Prostate gland (tissue), 2 donors: ENCODE data around the gene ADK. TPM values are rescaled to one million over a fixed set of nuclear protein-coding genes. Genes with fewer than 3 reads are reported as not detected.
"Not testable (repeated sequence)": the region's sequence is repeated elsewhere in the genome, so short reads cannot be mapped to it uniquely, and the experiment has no call there.

Experiments
- DNase-seq: peaks from one replicate; pipeline ENCODE4 v3.0.0-alpha.2; 2019; ENCODE audit warnings: low spot score
- H3K27ac ChIP-seq, 2 donors: fragments of 200-600 bp; sonication (generic); 2 replicates each; pipeline ENCODE4 v1.5.1; 2017 to 2019
- H3K27me3 ChIP-seq: fragments of 200-600 bp; sonication (generic); replicated peaks from 2 replicates; pipeline ENCODE4 v1.5.1; 2019; ENCODE audit not compliant: insufficient read depth
- H3K36me3 ChIP-seq, 2 donors: fragments of 200-600 bp; sonication (generic); 1 replicate in 1 of 2; 2 replicates in 1 of 2; pipeline versions ENCODE4 v1.5.1 to v1.8.1; 2017 to 2019
- H3K4me1 ChIP-seq: fragments of 200-600 bp; sonication (generic); replicated peaks from 2 replicates; pipeline ENCODE4 v1.5.1; 2019
- H3K4me3 ChIP-seq, 2 donors: fragments of 200-600 bp; sonication (generic); 2 replicates each; pipeline ENCODE4 v1.5.1; 2017 to 2019
- H3K9me3 ChIP-seq: fragments of 200-600 bp; sonication (generic); 2 replicates; pipeline ENCODE4 v1.5.1; 2017
- CTCF ChIP-seq, 4 experiments: fragments of 200-600 bp in 2 of 4; fragments of 450-650 bp in 2 of 4; sonication (generic) in 2 of 4; IDR thresholded peaks; 1 replicate in 3 of 4; 2 replicates in 1 of 4; pipeline ENCODE4 v1.5.1; 2016 to 2019; ENCODE audit warnings: antibody characterized with exemption in 4 of 4, mild to moderate bottlenecking in 2 of 4, moderate library complexity in 2 of 4
- POLR2A ChIP-seq: fragments of 450-650 bp; IDR thresholded peaks from one replicate; pipeline ENCODE4 v1.6.1; 2016; ENCODE audit warnings: antibody characterized with exemption, mild to moderate bottlenecking
- POLR2AphosphoS5 ChIP-seq: sonication (generic); formaldehyde crosslinking; IDR thresholded peaks from one replicate; pipeline ENCODE4 v1.6.1; 2017; ENCODE audit warnings: antibody characterized with exemption
- WGBS: methylation state at CpG from one replicate; pipeline ENCODE4 v1.1.5; 2018; 5-methylcytosine and 5-hydroxymethylcytosine counted together
- intact Hi-C: fragments of 100-400 bp; cut with DNase I; formaldehyde crosslinking; loops from one replicate; pipeline ENCODE4 v1.14.2; 2022
- total RNA-seq, 2 donors: library from RNA; depleted of rRNA; stranded (reverse); fragments of >200 nt; gene quantifications; one replicate each; pipeline ENCODE4 v1.1.0, GENCODE V29; 2016

Gene ADK
- total RNA-seq, 2 donors from 2014 or later: 34.1 to 42.5 TPM

GRCh38 chr10:74123081-74123480, 27.9 kb upstream of the ADK start:
- Histone ChIP-seq H3K4me3 (no peak overlapping the region), H3K36me3 (no peaks in the 10 kb centered on the region)
- no peak for DNase-seq

GRCh38 chr10:74133923-74134820, 16.8 kb upstream of the ADK start:
- WGBS: 65% methylated on average over 11 of the region's 11 CpGs

More at GRCh38 chr10:74123081-74123480, 27.9 kb upstream of the ADK start:
- H3K9me3 ChIP-seq: no peaks in the 10 kb centered on the region
- intact Hi-C loops: loop anchor here (10.0 kb wide), 1 partner anchor 112 kb away; no protein-coding TSS in a partner anchor
- H3K27ac ChIP-seq: no peak overlapping the region
- no peaks in the 10 kb centered on the region for H3K27me3 ChIP-seq
- peaks cover 7% of the 10 kb centered on the region for H3K4me1 ChIP-seq
- WGBS: 21% methylated on average over 1 of the region's 1 CpG
- TF ChIP-seq POLR2AphosphoS5 (no peak), CTCF (IDR thresholded peaks at IDR 0.05) (no peak), POLR2A (no peak)

GRCh38 chr10:74135452-74135851, 15.6 kb upstream of the ADK start:
- TF ChIP-seq POLR2A: no peak
- no peak for TF ChIP-seq CTCF (IDR thresholded peaks at IDR 0.05)
- no peak for TF ChIP-seq POLR2AphosphoS5
- WGBS: 91% methylated on average over 3 of the region's 3 CpGs
- Histone ChIP-seq H3K27ac (no peak overlapping the region), H3K36me3 (no peaks in the 10 kb centered on the region), H3K4me1 (no peaks in the 10 kb centered on the region), H3K4me3 (no peak overlapping the region), H3K9me3 (no peaks in the 10 kb centered on the region), H3K27me3 (no peaks in the 10 kb centered on the region)
- intact Hi-C loops: no loop called here
- DNase-seq: no peak

More at GRCh38 chr10:74133923-74134820, 16.8 kb upstream of the ADK start:
- Histone ChIP-seq H3K27me3 (no peaks in the 10 kb centered on the region), H3K36me3 (no peaks in the 10 kb centered on the region), H3K4me3 (no peak overlapping the region), H3K27ac (no peak overlapping the region), H3K4me1 (no peaks in the 10 kb centered on the region), H3K9me3 (no peaks in the 10 kb centered on the region)
- TF ChIP-seq POLR2A (no peak), POLR2AphosphoS5 (no peak), CTCF (IDR thresholded peaks at IDR 0.05) (no peak)
- intact Hi-C loops: no loop called here
- no peak for DNase-seq

- no peak overlapping the region for H3K4me3 ChIP-seq
- DNase-seq: no peak
- no peaks in the 10 kb centered on the region for H3K36me3 ChIP-seq
- 94% methylated on average over 5 of the region's 5 CpGs for WGBS
- intact Hi-C loops: no loop called here
- no peaks in the 10 kb centered on the region for H3K27me3 ChIP-seq
- H3K9me3 ChIP-seq: no peaks in the 10 kb centered on the region
- no peaks in the 10 kb centered on the region for H3K4me1 ChIP-seq
- TF ChIP-seq CTCF (IDR thresholded peaks at IDR 0.05) (no peak), POLR2A (no peak)
- no peak overlapping the region for H3K27ac ChIP-seq
Observed at GRCh38 chr10:74137992-74138391, 13.0 kb upstream of the ADK start.

- H3K4me1 ChIP-seq, intact Hi-C loops, DNase-seq, H3K36me3 ChIP-seq, H3K27me3 ChIP-seq, H3K27ac ChIP-seq, H3K4me3 ChIP-seq, H3K9me3 ChIP-seq: not testable (repeated sequence)
- 99% methylated on average over 5 of the region's 5 CpGs for WGBS
Observed at GRCh38 chr10:74138596-74138995, 12.4 kb upstream of the ADK start.
